ENCODE results near the gene SUSD6.
A peak's percentile ranks its signal among the peaks of the same experiment; 100 is the strongest.
"Not testable (repeated sequence)": the region's sequence is repeated elsewhere in the genome, so short reads cannot be mapped to it uniquely, and the experiment has no call there.

SUSD6 gene

GRCh38 chr14:69719501-69719951 lies 108.1 kb downstream of the SUSD6 start:
- DNase-seq: no peak

GRCh38 chr14:69720912-69721311 lies 109.5 kb downstream of the SUSD6 start:
- DNase-seq: no peak

GRCh38 chr14:69726761-69727511 lies 115.5 kb downstream of the SUSD6 start:
- peak; percentile 87 for DNase-seq

GRCh38 chr14:69727860-69728259 lies 116.5 kb downstream of the SUSD6 start:
- DNase-seq: no peak

GRCh38 chr14:69731919-69732598 lies 120.7 kb downstream of the SUSD6 start:
- DNase-seq: not testable (repeated sequence)

- not testable (repeated sequence) for DNase-seq
These were observed 125.0 kb downstream of the SUSD6 start for GRCh38 chr14:69736405-69736804.

GRCh38 chr14:69741055-69741454 lies 129.7 kb downstream of the SUSD6 start:
- DNase-seq: no peak

GRCh38 chr14:69749956-69750355 lies 138.6 kb downstream of the SUSD6 start:
- no peak for DNase-seq

GRCh38 chr14:69750495-69750894 lies 139.1 kb downstream of the SUSD6 start:
- DNase-seq: no peak

- no peak for DNase-seq
These were observed 141.4 kb downstream of the SUSD6 start for GRCh38 chr14:69752773-69753172.

GRCh38 chr14:69753860-69754259 lies 142.5 kb downstream of the SUSD6 start:
- no peak for DNase-seq

- no peak for DNase-seq
These were observed 143.1 kb downstream of the SUSD6 start for GRCh38 chr14:69754487-69754886.

GRCh38 chr14:69755296-69755695 lies 143.9 kb downstream of the SUSD6 start:
- DNase-seq: no peak

- no peak for DNase-seq
These were observed 144.4 kb downstream of the SUSD6 start for GRCh38 chr14:69755784-69756183.

GRCh38 chr14:69756298-69756697 lies 144.9 kb downstream of the SUSD6 start:
- no peak for DNase-seq

GRCh38 chr14:69760810-69761209 lies 149.4 kb downstream of the SUSD6 start:
- DNase-seq: no peak

GRCh38 chr14:69763761-69764510 lies 152.5 kb downstream of the SUSD6 start:
- DNase-seq: no peak
